Right lobe of liver (tissue), 6 donors: ENCODE measurements around the gene KIF6. TPM values are rescaled to one million over a fixed set of nuclear protein-coding genes. Genes with fewer than 3 reads are reported as not detected.

Source experiments
- ATAC-seq, 4 donors: fragments of 200-7000 bp; cut with Tn5 transposase; one replicate each; pipeline ENCODE4 v1.9.1; 2020; ENCODE audit warnings: mild to moderate bottlenecking in 4 of 4, moderate library complexity in 4 of 4
- DNase-seq, 3 donors: peaks; one replicate each; pipeline ENCODE4 v3.0.0-alpha.2; 2020
- H3K27ac ChIP-seq, 3 donors: fragments of 200-600 bp; one replicate each; pipeline ENCODE4 v1.8.0; 2022
- H3K27me3 ChIP-seq, 2 donors: fragments of 200-600 bp; one replicate each; pipeline ENCODE4 v1.8.0; 2022
- H3K36me3 ChIP-seq, 4 donors: fragments of 200-600 bp; sonication (generic) in 1 of 4; one replicate each; pipeline versions ENCODE4 v1.5.1 to v1.8.0; 2017 to 2022; ENCODE audit warnings: control low read depth in 1 of 4
- H3K4me1 ChIP-seq, 4 donors: fragments of 200-600 bp; sonication (generic) in 1 of 4; one replicate each; pipeline versions ENCODE4 v1.5.1 to v1.8.0; 2017 to 2022; ENCODE audit warnings: control low read depth in 1 of 4
- H3K4me3 ChIP-seq, 3 donors: fragments of 200-600 bp; one replicate each; pipeline ENCODE4 v1.8.0; 2022
- H3K9me3 ChIP-seq, 4 donors: fragments of 200-600 bp; sonication (generic) in 1 of 4; one replicate each; pipeline versions ENCODE4 v1.5.1 to v1.8.0; 2017 to 2022; ENCODE audit warnings: control low read depth in 1 of 4
- CTCF ChIP-seq, 4 donors: fragments of 200-600 bp in 3 of 4; fragments of 450-650 bp in 1 of 4; IDR thresholded peaks; one replicate each; pipeline versions ENCODE4 v1.5.1 to v1.8.0; 2016 to 2022; ENCODE audit warnings: antibody characterized with exemption in 4 of 4, mild to moderate bottlenecking in 2 of 4
- POLR2A ChIP-seq: fragments of 450-650 bp; IDR thresholded peaks from one replicate; pipeline ENCODE4 v1.6.1; 2017; ENCODE audit warnings: antibody characterized with exemption, mild to moderate bottlenecking
- WGBS: methylation state at CpG from one replicate; pipeline ENCODE4 v1.1.6; 2018; ENCODE audit warnings: low coverage, low lambda C conversion rate; ENCODE audit not compliant: insufficient coverage; ENCODE audit errors: missing lambda C conversion rate; 5-methylcytosine and 5-hydroxymethylcytosine counted together
- intact Hi-C, 2 donors: fragments of 100-400 bp; cut with DNase I; formaldehyde crosslinking; loops; one replicate each; pipeline versions ENCODE4 v1.11.2 to v1.14.1; 2022
- total RNA-seq, 6 experiments: library from RNA; depleted of rRNA in 2 of 6; stranded (reverse); fragments of >200 nt in 2 of 6; fragmentation: NEBNext Ultra II Directional in 3 of 6; extraction: Animal tissue kit (Norgen Biotek cat#: 25700) in 3 of 6; gene quantifications; one replicate each; pipeline versions ENCODE4 v1.1.0 to v1.2.4, GENCODE V29; 2016 to 2023
- donor health status: DM: no; HTN: yes; CAD: no.
- donor health status: DM: no; HTN: no; CAD: no.
- donor health status: DM: no; HTN: no; CAD: no.
- donor health status: DM: no; HTN: yes; CAD: no.
- donor health status: DM: no; HTN: yes; CAD: no.

Gene KIF6
- total RNA-seq, 6 experiments from 2014 or later = 0.18 to 0.83 (median 0.37) TPM; not detected in 2

- peak; percentile 86 to 90 (median 87) for DNase-seq
- no peaks in the 10 kb centered on the region for H3K9me3 ChIP-seq
- H3K4me3 ChIP-seq = peak overlapping the region in 1 of 3 donors; percentile 27
- H3K36me3 ChIP-seq = no peaks in the 10 kb centered on the region
- intact Hi-C loops = loop anchor here in 1 of 2 donors (2.0 to 10.0 kb wide), 3 partner anchors 68 to 328 kb away; no protein-coding TSS in a partner anchor
- no peaks in the 10 kb centered on the region for H3K27me3 ChIP-seq
- peaks cover 0 to 16% (median 9%) of the 10 kb centered on the region in 4 donors for H3K4me1 ChIP-seq
- peak; percentile 94 to 98 (median 94) for ATAC-seq
- TF ChIP-seq CTCF (IDR thresholded peaks at IDR 0.05) (peak; percentile 93 to 96 (median 94)), POLR2A (no peak)
- 25% methylated on average over 2 of the region's 11 CpGs for WGBS
- no peak overlapping the region for H3K27ac ChIP-seq
Measured at GRCh38 chr6:39302669-39303424, 422.4 kb downstream of the KIF6 start.

GRCh38 chr6:39302011-39302410 lies 423.2 kb downstream of the KIF6 start:
- ATAC-seq (no peak), DNase-seq (no peak)
- H3K4me1 ChIP-seq = peaks cover 0 to 24% (median 14%) of the 10 kb centered on the region in 4 donors
- no peak overlapping the region for H3K4me3 ChIP-seq
- H3K27me3 ChIP-seq = no peaks in the 10 kb centered on the region
- no peaks in the 10 kb centered on the region for H3K36me3 ChIP-seq
- 88% methylated on average over 1 of the region's 2 CpGs for WGBS
- H3K9me3 ChIP-seq = no peaks in the 10 kb centered on the region
- TF ChIP-seq CTCF (IDR thresholded peaks at IDR 0.05) (no peak), POLR2A (no peak)
- intact Hi-C loops = loop anchor here in 1 of 2 donors (2.0 to 10.0 kb wide), 3 partner anchors 67 to 327 kb away; no protein-coding TSS in a partner anchor
- no peak overlapping the region for H3K27ac ChIP-seq

GRCh38 chr6:39301606-39302005 lies 423.6 kb downstream of the KIF6 start:
- no peak overlapping the region for H3K27ac ChIP-seq
- no peak for ATAC-seq
- peaks cover 0 to 28% (median 16%) of the 10 kb centered on the region in 4 donors for H3K4me1 ChIP-seq
- H3K4me3 ChIP-seq = no peak overlapping the region
- intact Hi-C loops = loop anchor here in 1 of 2 donors (2.0 to 10.0 kb wide), 3 partner anchors 67 to 327 kb away; no protein-coding TSS in a partner anchor
- 78% methylated on average over 5 of the region's 7 CpGs for WGBS
- no peak for DNase-seq
- no peak for TF ChIP-seq POLR2A
- no peak for TF ChIP-seq CTCF (IDR thresholded peaks at IDR 0.05)
- no peaks in the 10 kb centered on the region for H3K27me3 ChIP-seq
- H3K9me3 ChIP-seq = no peaks in the 10 kb centered on the region
- H3K36me3 ChIP-seq = no peaks in the 10 kb centered on the region

- 79% methylated on average over 6 of the region's 6 CpGs for whole genome bisulfite sequencing
- TF ChIP-seq POLR2A (no peak), CTCF (IDR thresholded peaks at IDR 0.05) (no peak)
- Histone ChIP-seq H3K27me3 (no peaks in the 10 kb centered on the region), H3K36me3 (no peaks in the 10 kb centered on the region), H3K27ac (no peak overlapping the region), H3K9me3 (no peaks in the 10 kb centered on the region), H3K4me1 (peaks cover 0 to 34% (median 21%) of the 10 kb centered on the region in 4 donors), H3K4me3 (no peak overlapping the region)
- ATAC-seq (no peak), DNase-seq (no peak)
- intact Hi-C loops = loop anchor here in 1 of 2 donors (10.0 kb wide), 2 partner anchors 66 to 326 kb away; no protein-coding TSS in a partner anchor
Measured at GRCh38 chr6:39300739-39301138, 424.5 kb downstream of the KIF6 start.
